CD8-positive, alpha-beta memory T cell (primary cell): ENCODE measurements around the gene KIFC3. TPM values are rescaled to one million over a fixed set of nuclear protein-coding genes. Genes with fewer than 3 reads are reported as not detected.

Experiments used
- CTCF ChIA-PET: fragments of 350-600 bp; sonication (Branson Sonifier 250); formaldehyde crosslinking; loops from one replicate; lab custom pipeline; 2021; ENCODE audit warnings: antibody characterized with exemption; lab: Charles Lee
- POLR2A ChIA-PET: fragments of 350-600 bp; sonication (Branson Sonifier 250); formaldehyde crosslinking; loops from one replicate; lab custom pipeline; 2021; ENCODE audit warnings: antibody characterized with exemption; lab: Charles Lee
- DNase-seq, 5 donors: peaks; one replicate each; pipeline versions ENCODE4 v3.0.0 to v3.0.0-alpha.2; 2020 to 2022; ENCODE audit warnings: mixed read lengths in 1 of 5
- H3K27ac ChIP-seq: one replicate; pipeline ENCODE4 v1.7.0; 2013; ENCODE audit warnings: low read depth, mild to moderate bottlenecking, low read length, moderate library complexity
- H3K27me3 ChIP-seq: 2 replicates; pipeline ENCODE4 v1.7.0; 2013; ENCODE audit warnings: low read length, mild to moderate bottlenecking; ENCODE audit not compliant: insufficient read depth, poor library complexity, severe bottlenecking
- H3K36me3 ChIP-seq: 2 replicates; pipeline ENCODE4 v1.7.0; 2013; ENCODE audit warnings: mild to moderate bottlenecking, low read length, moderate library complexity; ENCODE audit not compliant: insufficient read depth
- H3K4me1 ChIP-seq: 2 replicates; pipeline ENCODE4 v1.7.0; 2013; ENCODE audit warnings: mild to moderate bottlenecking, low read length, moderate library complexity; ENCODE audit not compliant: insufficient read depth
- H3K4me3 ChIP-seq: 2 replicates; pipeline ENCODE4 v1.7.0; 2013; ENCODE audit warnings: mild to moderate bottlenecking, low read length
- H3K9me3 ChIP-seq: 2 replicates; pipeline ENCODE4 v1.7.0; 2013; ENCODE audit warnings: mild to moderate bottlenecking, low read length
- H3K27ac Mint-ChIP-seq, 8 donors: one replicate each; pipeline ENCODE4 v1.8.0; 2020 to 2021; ENCODE audit warnings: mixed read lengths in 8 of 8, mild to moderate bottlenecking in 6 of 8, inconsistent platforms in 3 of 8, moderate library complexity in 3 of 8
- H3K27me3 Mint-ChIP-seq, 2 donors: one replicate each; pipeline ENCODE4 v1.8.0; 2020 to 2021; ENCODE audit warnings: mixed read lengths in 2 of 2, mild to moderate bottlenecking in 1 of 2, moderate library complexity in 1 of 2
- H3K36me3 Mint-ChIP-seq, 3 donors: one replicate each; pipeline ENCODE4 v1.8.0; 2020 to 2021; ENCODE audit warnings: mixed read lengths in 3 of 3, inconsistent platforms in 1 of 3, mild to moderate bottlenecking in 1 of 3
- H3K4me1 Mint-ChIP-seq, 3 donors: one replicate each; pipeline ENCODE4 v1.8.0; 2020 to 2021; ENCODE audit warnings: mixed read lengths in 3 of 3, inconsistent platforms in 1 of 3, mild to moderate bottlenecking in 1 of 3
- H3K4me3 Mint-ChIP-seq, 7 donors: one replicate each; pipeline ENCODE4 v1.8.0; 2020 to 2021; ENCODE audit warnings: mixed read lengths in 7 of 7, mild to moderate bottlenecking in 6 of 7, moderate library complexity in 4 of 7, inconsistent platforms in 2 of 7
- H3K9me3 Mint-ChIP-seq, 5 donors: one replicate each; pipeline ENCODE4 v1.8.0; 2020 to 2022; ENCODE audit warnings: mixed read lengths in 5 of 5, mild to moderate bottlenecking in 3 of 5, moderate library complexity in 2 of 5, inconsistent platforms in 1 of 5
- polyA plus RNA-seq: library from polyadenylated mRNA; unstranded; fragments of 300-500 nt; fragmentation: Illumina TruSeq; gene quantifications from one replicate; pipeline ENCODE4 v1.2.3, GENCODE V29; 2021
- total RNA-seq, 2 experiments: library from RNA; stranded (reverse); gene quantifications; one replicate each; pipeline ENCODE4 v1.2.3, GENCODE V29; 2021

The KIFC3 gene
- total and polyA plus RNA-seq, 3 experiments from 2014 or later, result 0.82 to 3.2 (median 2.9) TPM

DNA sequence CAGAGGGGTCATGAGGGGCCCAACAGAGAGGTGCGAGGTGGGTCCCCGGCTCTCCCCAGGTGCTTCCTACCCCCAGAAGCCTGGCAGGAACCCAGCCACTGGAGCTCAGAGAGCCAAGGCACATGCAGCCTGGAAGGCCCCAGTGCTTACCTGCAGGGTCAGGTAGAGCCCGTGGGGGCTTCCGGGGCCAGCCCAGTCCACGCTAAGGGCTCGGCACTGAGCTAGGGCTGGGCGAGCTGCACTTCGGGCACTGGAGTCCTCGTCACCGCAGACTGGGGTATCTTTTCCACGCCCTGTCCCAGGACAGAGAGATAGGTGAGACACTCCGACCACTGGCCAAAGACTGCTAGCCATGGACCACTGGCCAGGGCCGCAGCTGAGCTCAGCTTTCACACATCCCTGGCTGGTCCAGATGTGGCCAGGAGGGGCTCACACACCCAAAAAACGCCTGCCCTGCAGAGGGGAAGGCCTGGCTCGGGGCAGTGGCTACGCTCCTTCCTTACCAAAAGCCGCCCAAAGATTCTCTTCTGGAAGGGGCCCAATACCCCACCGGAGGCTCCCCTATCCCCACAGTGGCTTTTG, 7.4 kb downstream of the KIFC3 start:
- H3K27ac Mint-ChIP-seq, result peak overlapping the region in 3 of 8 donors; percentile 12 to 61 (median 26)
- no peaks in the 10 kb centered on the region for H3K9me3 Mint-ChIP-seq
- CTCF ChIA-PET, result interaction anchor here (0.8 to 2.0 kb wide), 9 partner anchors 13 to 204 kb away, joined by 3 to 8 read pairs (median 4); no protein-coding TSS in a partner anchor
- Histone ChIP-seq H3K36me3 (no peaks in the 10 kb centered on the region), H3K4me3 (no peak overlapping the region), H3K27me3 (no peaks in the 10 kb centered on the region), H3K9me3 (no peaks in the 10 kb centered on the region), H3K27ac (no peak overlapping the region), H3K4me1 (peaks cover 9% of the 10 kb centered on the region)
- POLR2A ChIA-PET, result interaction anchor here (1.2 kb wide), 1 partner anchor 16 kb away, joined by 3 read pairs; no protein-coding TSS in a partner anchor
- DNase-seq, result no peak
- no peaks in the 10 kb centered on the region for H3K36me3 Mint-ChIP-seq
- peaks cover 0 to 2% of the 10 kb centered on the region in 2 donors for H3K27me3 Mint-ChIP-seq
- peaks cover 13 to 17% (median 14%) of the 10 kb centered on the region in 3 donors for H3K4me1 Mint-ChIP-seq
- H3K4me3 Mint-ChIP-seq, result no peak overlapping the region

DNA sequence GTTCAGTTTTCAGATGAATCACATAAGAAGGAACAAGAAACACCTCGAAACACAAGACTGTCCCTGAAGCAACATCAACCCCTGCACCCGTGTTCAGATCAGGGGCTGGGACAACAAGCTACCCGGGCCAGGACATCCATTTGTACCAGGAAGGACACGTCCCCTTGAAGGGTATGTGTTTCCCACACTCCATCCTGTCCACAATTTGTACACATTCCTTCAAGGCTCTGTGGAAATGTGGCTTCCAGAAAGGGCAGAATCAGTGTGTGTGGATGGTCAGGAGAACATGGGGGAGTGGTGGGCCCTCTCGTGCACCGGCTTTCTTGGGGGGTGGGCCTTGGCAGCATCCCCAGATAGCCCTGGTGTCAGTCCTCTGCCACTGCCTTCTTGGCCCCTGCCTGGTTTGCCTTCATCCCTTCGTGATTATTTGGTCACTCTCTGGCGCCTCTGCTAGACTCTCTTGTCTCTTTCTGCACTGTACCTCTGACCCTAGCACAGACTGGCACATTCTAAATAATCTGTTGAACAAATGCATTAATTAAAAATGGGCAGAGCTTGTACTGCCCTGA, 10.3 kb downstream of the KIFC3 start:
- Histone ChIP-seq H3K4me3 (no peak overlapping the region), H3K4me1 (no peaks in the 10 kb centered on the region), H3K27ac (no peak overlapping the region), H3K27me3 (no peaks in the 10 kb centered on the region), H3K36me3 (no peaks in the 10 kb centered on the region), H3K9me3 (no peaks in the 10 kb centered on the region)
- peak overlapping the region in 2 of 8 donors; percentile 41 to 62 for H3K27ac Mint-ChIP-seq
- no peaks in the 10 kb centered on the region for H3K9me3 Mint-ChIP-seq
- no peak overlapping the region for H3K4me3 Mint-ChIP-seq
- ChIA-PET CTCF (interaction anchor here (0.8 kb wide), 1 partner anchor 34 kb away, joined by 3 read pairs; no protein-coding TSS in a partner anchor), POLR2A (no interaction called here)
- peaks cover 0 to 4% of the 10 kb centered on the region in 2 donors for H3K27me3 Mint-ChIP-seq
- DNase-seq, result no peak
- H3K36me3 Mint-ChIP-seq, result no peaks in the 10 kb centered on the region
- peaks cover 0 to 3% (median 0%) of the 10 kb centered on the region in 3 donors for H3K4me1 Mint-ChIP-seq

DNA sequence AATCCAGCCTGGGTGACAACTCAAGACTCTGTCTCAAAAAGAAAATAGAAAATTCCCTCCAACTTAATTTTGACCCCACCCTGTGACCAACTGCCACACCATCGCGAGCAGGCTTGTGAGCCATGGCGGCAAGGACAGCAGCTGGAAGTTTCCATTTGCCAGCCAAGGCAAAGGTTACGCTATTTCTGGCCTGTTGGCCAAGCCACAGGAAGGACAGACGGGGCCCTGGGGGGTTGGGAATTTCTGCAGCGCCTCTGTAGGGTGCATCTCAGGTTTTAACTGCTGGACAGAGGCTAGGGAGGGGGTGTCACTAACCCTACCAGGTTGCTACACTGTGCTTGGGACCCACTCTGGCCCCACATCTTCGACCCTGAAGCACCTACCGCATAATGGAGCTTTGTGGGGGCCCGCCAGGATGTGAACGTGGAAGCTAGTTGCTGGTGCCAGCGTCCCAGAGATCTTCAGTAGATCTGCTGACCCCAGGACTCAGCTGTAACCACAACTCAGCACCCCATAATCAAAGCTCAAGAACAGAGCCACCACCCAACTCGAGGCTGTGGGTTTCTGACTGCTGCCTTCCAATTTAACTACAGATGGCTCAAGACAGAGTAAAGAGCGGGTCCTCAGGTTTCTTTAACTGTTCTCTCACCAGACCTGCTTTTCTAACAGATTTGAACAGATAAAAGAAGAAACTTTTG, 10.9 kb downstream of the KIFC3 start:
- H3K4me3 Mint-ChIP-seq, result no peak overlapping the region
- H3K27me3 Mint-ChIP-seq, result peaks cover 0 to 4% of the 10 kb centered on the region in 2 donors

DNA sequence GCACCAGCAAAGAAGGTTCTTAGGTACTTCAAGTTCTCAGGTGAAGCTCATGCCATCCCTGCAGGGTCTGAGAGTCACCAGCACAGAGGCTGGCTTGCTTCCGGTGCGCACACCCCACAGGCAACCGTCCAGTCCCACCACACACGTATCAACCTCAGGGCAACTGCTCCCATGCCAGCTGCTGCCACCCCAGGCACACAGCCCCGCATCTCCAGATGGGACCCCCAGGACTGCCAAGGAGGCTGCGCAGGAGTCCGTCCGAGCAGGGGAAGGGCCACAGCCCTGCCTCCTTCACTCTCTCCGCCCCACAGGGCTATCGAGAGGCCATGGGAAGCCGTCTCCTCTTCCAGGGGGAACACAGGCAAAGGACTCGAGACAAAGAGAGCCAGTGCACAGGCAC, 13.3 kb downstream of the KIFC3 start:
- Mint-ChIP-seq H3K4me1 (no peaks in the 10 kb centered on the region), H3K9me3 (no peaks in the 10 kb centered on the region), H3K36me3 (no peaks in the 10 kb centered on the region), H3K27ac (no peak overlapping the region), H3K4me3 (no peak overlapping the region), H3K27me3 (peaks cover 0 to 5% of the 10 kb centered on the region in 2 donors)
- ChIA-PET POLR2A (no interaction called here), CTCF (no interaction called here)
- H3K9me3 ChIP-seq, result no peaks in the 10 kb centered on the region
- no peak overlapping the region for H3K4me3 ChIP-seq
- no peak for DNase-seq
- H3K4me1 ChIP-seq, result no peaks in the 10 kb centered on the region
- H3K36me3 ChIP-seq, result no peaks in the 10 kb centered on the region
- H3K27ac ChIP-seq, result no peak overlapping the region
- H3K27me3 ChIP-seq, result no peaks in the 10 kb centered on the region

More for the DNA sequence above, 10.9 kb downstream of the KIFC3 start:
- H3K9me3 ChIP-seq, result no peaks in the 10 kb centered on the region
- no peaks in the 10 kb centered on the region for H3K36me3 ChIP-seq
- ChIA-PET CTCF (interaction anchor here (0.8 to 1.2 kb wide), 2 partner anchors 34 to 209 kb away, joined by 3 read pairs; partner anchors contain the start of genes USB1 and ZNF319), POLR2A (no interaction called here)
- H3K4me3 ChIP-seq, result no peak overlapping the region
- peak overlapping the region in 1 of 8 donors; percentile 64 for H3K27ac Mint-ChIP-seq
- H3K4me1 Mint-ChIP-seq, result peaks cover 0 to 3% (median 0%) of the 10 kb centered on the region in 3 donors
- no peak for DNase-seq
- no peaks in the 10 kb centered on the region for H3K27me3 ChIP-seq
- H3K9me3 Mint-ChIP-seq, result no peaks in the 10 kb centered on the region
- no peak overlapping the region for H3K27ac ChIP-seq
- no peaks in the 10 kb centered on the region for H3K36me3 Mint-ChIP-seq
- no peaks in the 10 kb centered on the region for H3K4me1 ChIP-seq

DNA sequence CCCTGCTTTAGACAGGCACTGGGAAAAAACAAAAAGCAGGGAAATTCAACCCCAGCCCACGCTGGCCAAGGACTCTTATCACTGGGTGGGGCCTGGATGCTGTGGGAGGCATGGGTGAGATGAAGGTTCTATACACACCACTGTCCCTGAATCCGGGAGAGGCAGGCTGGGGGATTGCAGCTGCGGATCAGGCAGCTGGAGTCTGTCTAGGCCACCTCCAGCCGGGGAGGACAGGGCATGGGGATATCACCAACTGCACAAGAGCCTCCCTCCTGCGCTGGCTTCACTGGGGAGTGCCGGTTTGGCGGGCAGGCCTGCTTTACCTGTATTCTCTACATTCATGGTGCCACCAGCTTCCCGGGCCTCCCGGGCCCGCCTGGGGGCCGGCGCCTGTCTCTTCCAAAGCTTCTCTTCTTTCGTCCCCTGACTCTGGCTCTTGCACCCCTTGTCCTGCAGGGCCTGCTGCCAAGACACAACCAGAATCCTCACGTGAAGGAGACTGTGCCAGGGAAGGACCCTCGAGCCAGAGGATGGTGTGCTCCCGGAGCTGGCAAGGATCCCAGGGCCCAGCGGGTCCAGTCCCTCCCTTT, 13.9 kb downstream of the KIFC3 start:
- ChIA-PET CTCF (no interaction called here), POLR2A (no interaction called here)
- H3K4me1 Mint-ChIP-seq, result no peaks in the 10 kb centered on the region
- H3K4me3 ChIP-seq, result no peak overlapping the region
- H3K4me1 ChIP-seq, result no peaks in the 10 kb centered on the region
- no peaks in the 10 kb centered on the region for H3K36me3 ChIP-seq
- no peak overlapping the region for H3K27ac Mint-ChIP-seq
- no peak for DNase-seq
- H3K4me3 Mint-ChIP-seq, result no peak overlapping the region
- no peaks in the 10 kb centered on the region for H3K27me3 ChIP-seq
- no peaks in the 10 kb centered on the region for H3K9me3 Mint-ChIP-seq
- H3K27ac ChIP-seq, result no peak overlapping the region
- peaks cover 0 to 5% of the 10 kb centered on the region in 2 donors for H3K27me3 Mint-ChIP-seq
- H3K36me3 Mint-ChIP-seq, result no peaks in the 10 kb centered on the region
- H3K9me3 ChIP-seq, result no peaks in the 10 kb centered on the region

DNA sequence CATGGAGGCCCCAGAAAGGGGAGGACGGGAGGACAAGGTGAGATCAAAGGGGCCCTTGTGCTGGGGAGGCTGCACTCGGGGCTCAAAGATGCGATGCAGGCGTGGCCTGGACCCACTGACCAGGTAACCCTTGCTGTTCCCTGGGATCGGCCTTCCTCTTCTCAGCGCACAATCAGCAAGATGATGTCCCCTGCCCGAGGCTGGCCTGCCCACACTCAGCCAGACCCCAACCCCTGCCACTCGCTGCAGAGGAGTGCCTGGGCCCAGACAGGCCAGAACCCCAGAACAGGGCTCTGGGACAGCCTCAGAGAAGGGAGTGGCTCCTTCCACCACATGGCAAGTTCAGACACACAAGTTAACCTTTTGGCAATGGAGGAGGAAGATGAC, 14.8 kb downstream of the KIFC3 start:
- ChIA-PET CTCF (interaction anchor here (1.2 kb wide), 1 partner anchor 12 kb away, joined by 3 read pairs; no protein-coding TSS in a partner anchor), POLR2A (no interaction called here)
- Mint-ChIP-seq H3K36me3 (no peaks in the 10 kb centered on the region), H3K27me3 (peaks cover 0 to 5% of the 10 kb centered on the region in 2 donors), H3K27ac (no peak overlapping the region), H3K4me3 (no peak overlapping the region), H3K9me3 (no peaks in the 10 kb centered on the region), H3K4me1 (no peaks in the 10 kb centered on the region)
- no peaks in the 10 kb centered on the region for H3K9me3 ChIP-seq
- no peaks in the 10 kb centered on the region for H3K4me1 ChIP-seq
- H3K4me3 ChIP-seq, result no peak overlapping the region
- no peak for DNase-seq
- H3K27me3 ChIP-seq, result no peaks in the 10 kb centered on the region
- no peak overlapping the region for H3K27ac ChIP-seq
- no peaks in the 10 kb centered on the region for H3K36me3 ChIP-seq

DNA sequence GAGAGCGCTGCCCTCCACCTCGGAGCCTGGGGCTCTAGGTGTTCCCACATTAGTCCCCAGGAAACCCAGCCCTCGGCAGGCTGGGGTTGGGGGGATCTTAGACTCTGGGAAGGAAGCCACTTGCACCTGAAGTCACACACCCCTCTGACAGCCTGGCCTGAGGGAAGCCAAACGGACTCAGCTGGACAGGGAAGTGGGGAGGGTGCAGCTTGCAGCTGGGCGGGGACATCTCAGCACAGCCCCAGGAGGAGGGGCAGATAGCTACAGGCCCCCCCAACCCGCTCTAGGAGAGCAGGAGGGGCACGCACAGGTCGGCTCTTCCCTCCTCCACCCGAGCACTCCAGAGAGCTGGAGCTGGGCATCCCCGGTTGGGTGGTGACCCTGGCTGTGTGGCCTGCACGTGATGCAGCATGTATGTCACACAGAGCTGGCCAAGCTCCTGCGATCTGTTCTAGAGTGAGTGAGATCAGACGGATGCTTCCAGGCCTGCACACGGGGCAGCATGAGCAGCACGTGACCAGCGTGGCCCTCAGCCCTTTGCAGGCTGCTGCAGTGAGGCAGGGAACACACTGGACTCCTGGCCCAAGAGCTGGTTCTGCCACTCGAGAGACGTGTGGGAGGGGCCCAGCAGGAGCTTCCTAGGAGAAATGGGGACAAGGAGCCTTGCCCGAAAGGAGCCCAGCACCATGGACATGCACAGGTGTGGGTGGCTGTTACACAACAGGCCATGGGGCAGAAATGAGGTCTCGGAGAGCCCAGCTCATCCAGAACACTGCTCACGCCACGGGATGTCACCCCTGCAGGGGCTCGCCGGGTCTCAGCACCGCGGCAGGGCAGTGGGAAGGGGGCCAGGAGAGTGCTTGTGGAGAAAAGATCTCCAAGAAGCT, 15.4 kb downstream of the KIFC3 start:
- Histone ChIP-seq H3K4me3 (no peak overlapping the region), H3K27me3 (no peaks in the 10 kb centered on the region), H3K27ac (no peak overlapping the region), H3K4me1 (no peaks in the 10 kb centered on the region), H3K36me3 (no peaks in the 10 kb centered on the region), H3K9me3 (no peaks in the 10 kb centered on the region)
- Mint-ChIP-seq H3K27me3 (peaks cover 0 to 5% of the 10 kb centered on the region in 2 donors), H3K4me3 (no peak overlapping the region), H3K36me3 (no peaks in the 10 kb centered on the region), H3K9me3 (no peaks in the 10 kb centered on the region), H3K27ac (no peak overlapping the region), H3K4me1 (no peaks in the 10 kb centered on the region)
- POLR2A ChIA-PET, result interaction anchor here (0.8 kb wide), 1 partner anchor 13 kb away, joined by 3 read pairs; no protein-coding TSS in a partner anchor
- DNase-seq, result no peak
- CTCF ChIA-PET, result interaction anchor here (1.2 kb wide), 1 partner anchor 13 kb away, joined by 3 read pairs; no protein-coding TSS in a partner anchor
